SK-N-SH (cell line): Measurements from ENCODE around the gene NKX2-3. TPM values are rescaled to one million over a fixed set of nuclear protein-coding genes. Genes with fewer than 3 reads are reported as not detected.

Experiments used
- CTCF ChIA-PET: fragments of 300-600, 350-600 bp; formaldehyde crosslinking; extraction: SDS; loops from one replicate; lab custom pipeline; 2021; lab: Yijun Ruan, JAX
- POLR2A ChIA-PET: fragments of 350-600 bp; sonication (Branson Sonifier 250); formaldehyde crosslinking; extraction: SDS; loops from one replicate; lab custom pipeline; 2020; ENCODE audit warnings: antibody characterized with exemption, inconsistent platforms; lab: Yijun Ruan, JAX
- DNase-seq: peaks from one replicate; pipeline ENCODE4 v3.0.0; 2012
- H2AFZ ChIP-seq: fragments of 200-600 bp; sonication (generic); 2 replicates; pipeline ENCODE4 v1.8.1; 2016; ENCODE audit warnings: antibody characterized with exemption, mild to moderate bottlenecking, low read depth
- H3F3A ChIP-seq: fragments of 200-600 bp; sonication (generic); replicated peaks from 2 replicates; pipeline ENCODE3; 2016; ENCODE audit warnings: antibody characterized with exemption, mild to moderate bottlenecking; ENCODE audit not compliant: insufficient read depth
- H3K27ac ChIP-seq, 2 experiments: fragments of 200-500 bp in 1 of 2; fragments of 200-600 bp in 1 of 2; sonication (Bioruptor generic) in 1 of 2; sonication (generic), shearing (Covaris generic) in 1 of 2; 2 replicates each; pipeline versions ENCODE4 v1.5.1 to v1.6.1; 2014 to 2016; ENCODE audit warnings: low read depth in 2 of 2, inconsistent platforms in 1 of 2, low read length in 1 of 2, mild to moderate bottlenecking in 1 of 2, mixed read lengths in 1 of 2
- H3K27me3 ChIP-seq: fragments of 200-600 bp; sonication (generic), shearing (Covaris generic); 2 replicates; pipeline ENCODE4 v1.6.1; 2016; ENCODE audit warnings: mixed run types; ENCODE audit not compliant: insufficient read depth
- H3K36me3 ChIP-seq, 2 experiments: fragments of 200-500 bp in 1 of 2; fragments of 200-600 bp in 1 of 2; sonication (Bioruptor generic) in 1 of 2; sonication (generic) in 1 of 2; replicated peaks in 1 of 2; 2 replicates each; pipeline versions ENCODE3 to v1.5.1; 2014 to 2016; ENCODE audit warnings: low read length in 1 of 2, mild to moderate bottlenecking in 1 of 2; ENCODE audit not compliant: insufficient read depth in 2 of 2, control insufficient read depth in 1 of 2
- H3K4me1 ChIP-seq, 2 experiments: fragments of 200-500 bp in 1 of 2; fragments of 200-600 bp in 1 of 2; sonication (Bioruptor generic) in 1 of 2; sonication (generic), shearing (Covaris generic) in 1 of 2; 2 replicates each; pipeline versions ENCODE4 v1.5.1 to v1.6.1; 2014 to 2016; ENCODE audit warnings: low read depth in 1 of 2, low read length in 1 of 2, mixed run types in 1 of 2; ENCODE audit not compliant: insufficient read depth in 2 of 2, control insufficient read depth in 1 of 2
- H3K4me2 ChIP-seq: fragments of 200-600 bp; sonication (generic), shearing (Covaris generic); 2 replicates; pipeline ENCODE4 v1.6.1; 2017; ENCODE audit warnings: mixed run types
- H3K4me3 ChIP-seq, 2 experiments: fragments of 200-500 bp in 1 of 2; fragments of 200-600 bp in 1 of 2; sonication (Bioruptor generic) in 1 of 2; sonication (generic), shearing (Covaris generic) in 1 of 2; 2 replicates each; pipeline versions ENCODE4 v1.5.1 to v1.8.1; 2014 to 2016; ENCODE audit warnings: low read depth in 2 of 2, inconsistent platforms in 1 of 2, low read length in 1 of 2, mild to moderate bottlenecking in 1 of 2, mixed read lengths in 1 of 2, moderate library complexity in 1 of 2
- H3K79me2 ChIP-seq: fragments of 200-600 bp; sonication (generic); 2 replicates; pipeline ENCODE4 v1.8.1; 2017; ENCODE audit warnings: mild to moderate bottlenecking; ENCODE audit not compliant: insufficient read depth
- H3K9ac ChIP-seq: fragments of 200-600 bp; sonication (generic); 2 replicates; pipeline ENCODE4 v1.6.1; 2017; ENCODE audit warnings: mixed run types
- H3K9me2 ChIP-seq: fragments of 200-600 bp; sonication (generic); 2 replicates; pipeline ENCODE4 v1.6.1; 2017; ENCODE audit warnings: mixed run types
- H3K9me3 ChIP-seq: fragments of 200-600 bp; sonication (generic); 2 replicates; pipeline ENCODE4 v1.6.1; 2017; ENCODE audit warnings: mixed run types, mild to moderate bottlenecking, moderate library complexity
- H4K20me1 ChIP-seq: fragments of 200-600 bp; sonication (generic); 2 replicates; pipeline ENCODE4 v1.6.1; 2017; ENCODE audit warnings: mild to moderate bottlenecking, mixed run types; ENCODE audit not compliant: insufficient read depth
- CHD2 ChIP-seq: fragments of 150-350 bp; IDR thresholded peaks from 2 replicates; pipeline ENCODE4 v1.6.1; 2018; ENCODE audit warnings: low read length; ENCODE audit not compliant: partially characterized antibody
- EZH2phosphoT487 ChIP-seq: fragments of 200-600 bp; sonication (generic); IDR thresholded peaks from 2 replicates; pipeline ENCODE4 v1.6.1; 2017; ENCODE audit warnings: low read depth, mixed run types, mild to moderate bottlenecking, antibody characterized with exemption, moderate library complexity, borderline replicate concordance
- FOSL2 ChIP-seq: IDR thresholded peaks from 2 replicates; pipeline ENCODE4 v1.4.0; 2012; ENCODE audit warnings: low read depth, mild to moderate bottlenecking, moderate library complexity, borderline replicate concordance
- FOXJ3 ChIP-seq: sonication (generic); formaldehyde crosslinking; IDR thresholded peaks from 2 replicates; pipeline ENCODE4 v1.5.1; 2020; ENCODE audit warnings: mild to moderate bottlenecking, missing genetic modification reagents
- GABPA ChIP-seq: IDR thresholded peaks from 2 replicates; pipeline ENCODE4 v1.4.0; 2012; ENCODE audit warnings: low read depth, mild to moderate bottlenecking
- GATA2 ChIP-seq: sonication (generic); formaldehyde crosslinking; IDR thresholded peaks from 2 replicates; pipeline ENCODE4 v1.5.0; 2020; ENCODE audit warnings: mild to moderate bottlenecking, missing genetic modification reagents
- IRF3 ChIP-seq: fragments of 150-350 bp; IDR thresholded peaks from 2 replicates; pipeline ENCODE4 v1.6.1; 2016; ENCODE audit warnings: mild to moderate bottlenecking, low read depth, low read length
- MEF2A ChIP-seq: IDR thresholded peaks from 2 replicates; pipeline ENCODE4 v1.4.0; 2012; ENCODE audit warnings: low read depth, borderline replicate concordance
- POLR2AphosphoS5 ChIP-seq: IDR thresholded peaks from 2 replicates; pipeline ENCODE4 v1.6.1; 2012; ENCODE audit warnings: low read depth, low read length
- RCOR1 ChIP-seq: fragments of 150-350 bp; IDR thresholded peaks from 2 replicates; pipeline ENCODE4 v1.6.1; 2017; ENCODE audit warnings: antibody characterized with exemption, low read length
- REST ChIP-seq: IDR thresholded peaks from 2 replicates; pipeline ENCODE4 v1.6.1; 2012; ENCODE audit warnings: mild to moderate bottlenecking, low read depth, low read length, moderate library complexity
- USF1 ChIP-seq: IDR thresholded peaks from 2 replicates; pipeline ENCODE4 v1.4.0; 2012; ENCODE audit warnings: low read depth, borderline replicate concordance
- YY1 ChIP-seq: IDR thresholded peaks from 2 replicates; pipeline ENCODE4 v1.4.0; 2012; ENCODE audit warnings: low read depth, mild to moderate bottlenecking
- WGBS: methylation state at CpG from one replicate; pipeline ENCODE4 v1.1.6; 2017; ENCODE audit warnings: low lambda C conversion rate; 5-methylcytosine and 5-hydroxymethylcytosine counted together
- polyA plus RNA-seq, 3 experiments: library from polyadenylated mRNA; depleted of rRNA; stranded (reverse); fragments of >200 nt; gene quantifications; 2 replicates each; pipeline ENCODE4 v1.2.3, GENCODE V29; 2012
- TF ChIP-seq, protein P1 (sequence below): IDR thresholded peaks from 2 replicates; pipeline ENCODE4; 2012
- TF ChIP-seq, protein P2 (sequence below): fragments of 150-350 bp; IDR thresholded peaks from 2 replicates; pipeline ENCODE4 v1.6.1; 2017; ENCODE audit warnings: antibody characterized with exemption, low read length, low read depth, borderline replicate concordance

Gene NKX2-3
- polyA plus RNA-seq, 1 of the 3 experiments (the other 2 are of a cell fraction), result not detected

DNA sequence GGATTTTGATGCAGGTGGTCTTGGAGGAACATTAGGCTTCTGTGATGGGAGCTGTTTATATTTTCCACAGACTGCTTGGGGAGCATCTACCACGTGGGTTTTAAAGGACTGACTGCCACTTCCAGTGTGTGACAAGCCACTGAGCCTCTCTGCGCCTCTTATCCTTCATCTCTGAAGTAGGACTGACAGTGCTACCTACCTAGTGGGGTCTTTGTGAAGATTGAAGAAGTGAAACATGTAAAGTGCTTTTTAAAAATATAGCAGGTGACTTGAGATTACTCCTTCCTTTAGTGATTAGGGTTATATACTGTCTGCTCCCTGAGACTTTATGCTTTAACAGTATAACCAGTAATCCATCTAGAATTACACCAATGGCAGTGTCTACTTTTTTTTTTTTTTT, 29.9 kb downstream of the NKX2-3 start:
- no peaks in the 10 kb centered on the region for H3K4me1 ChIP-seq
- CTCF ChIA-PET, result interaction anchor here (0.8 kb wide), 1 partner anchor 49 kb away, joined by 3 read pairs; no protein-coding TSS in a partner anchor

GRCh38 chr10:99564361-99564760, 31.6 kb downstream of the NKX2-3 start:
- Histone ChIP-seq H4K20me1 (no peaks in the 10 kb centered on the region), H3K4me1 (no peaks in the 10 kb centered on the region), H3K27me3 (peaks cover 45% of the 10 kb centered on the region), H3K4me3 (no peak overlapping the region), H3K9me2 (no peaks in the 10 kb centered on the region), H3F3A (no peaks in the 10 kb centered on the region), H3K9me3 (no peaks in the 10 kb centered on the region), H3K36me3 (no peaks in the 10 kb centered on the region), H3K9ac (no peak overlapping the region), H3K79me2 (no peaks in the 10 kb centered on the region), H3K27ac (no peak overlapping the region), H2AFZ (no peak overlapping the region), H3K4me2 (no peak overlapping the region)
- POLR2A ChIA-PET, result no interaction called here
- DNase-seq, result no peak
- CTCF ChIA-PET, result interaction anchor here (1.4 kb wide), 1 partner anchor 48 kb away, joined by 4 read pairs; no protein-coding TSS in a partner anchor
- TF ChIP-seq CHD2 (no peak), YY1 (no peak), RCOR1 (no peak), EZH2phosphoT487 (no peak), FOXJ3 (CRISPR knock-in tag) (no peak), REST (no peak), FOSL2 (no peak), USF1 (no peak), GABPA (no peak), MEF2A (no peak), POLR2AphosphoS5 (no peak), IRF3 (no peak), GATA2 (CRISPR knock-in tag) (no peak)
- TF ChIP-seq, protein P1, sequence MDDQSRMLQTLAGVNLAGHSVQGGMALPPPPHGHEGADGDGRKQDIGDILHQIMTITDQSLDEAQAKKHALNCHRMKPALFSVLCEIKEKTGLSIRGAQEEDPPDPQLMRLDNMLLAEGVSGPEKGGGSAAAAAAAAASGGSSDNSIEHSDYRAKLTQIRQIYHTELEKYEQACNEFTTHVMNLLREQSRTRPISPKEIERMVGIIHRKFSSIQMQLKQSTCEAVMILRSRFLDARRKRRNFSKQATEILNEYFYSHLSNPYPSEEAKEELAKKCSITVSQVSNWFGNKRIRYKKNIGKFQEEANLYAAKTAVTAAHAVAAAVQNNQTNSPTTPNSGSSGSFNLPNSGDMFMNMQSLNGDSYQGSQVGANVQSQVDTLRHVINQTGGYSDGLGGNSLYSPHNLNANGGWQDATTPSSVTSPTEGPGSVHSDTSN, result no peak
- 5% methylated on average over 3 of the region's 3 CpGs for WGBS

More for the DNA sequence above, 29.9 kb downstream of the NKX2-3 start:
- H3K9ac ChIP-seq, result no peak overlapping the region
- no peaks in the 10 kb centered on the region for H3F3A ChIP-seq
- no peak overlapping the region for H3K27ac ChIP-seq
- no peaks in the 10 kb centered on the region for H3K36me3 ChIP-seq
- no peaks in the 10 kb centered on the region for H3K9me2 ChIP-seq
- H3K27me3 ChIP-seq, result peaks cover 54% of the 10 kb centered on the region; the same call in 1 of the 2 replicates
- POLR2A ChIA-PET, result no interaction called here
- TF ChIP-seq, protein P2, sequence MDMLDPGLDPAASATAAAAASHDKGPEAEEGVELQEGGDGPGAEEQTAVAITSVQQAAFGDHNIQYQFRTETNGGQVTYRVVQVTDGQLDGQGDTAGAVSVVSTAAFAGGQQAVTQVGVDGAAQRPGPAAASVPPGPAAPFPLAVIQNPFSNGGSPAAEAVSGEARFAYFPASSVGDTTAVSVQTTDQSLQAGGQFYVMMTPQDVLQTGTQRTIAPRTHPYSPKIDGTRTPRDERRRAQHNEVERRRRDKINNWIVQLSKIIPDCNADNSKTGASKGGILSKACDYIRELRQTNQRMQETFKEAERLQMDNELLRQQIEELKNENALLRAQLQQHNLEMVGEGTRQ, result no peak
- TF ChIP-seq, all 33 proteins: peak for 0
- no peak overlapping the region for H2AFZ ChIP-seq
- WGBS, result 17% methylated on average over 2 of the region's 2 CpGs
- no peak for DNase-seq
- H3K4me3 ChIP-seq, result no peak overlapping the region
- H4K20me1 ChIP-seq, result no peaks in the 10 kb centered on the region
- no peak overlapping the region for H3K4me2 ChIP-seq
- no peaks in the 10 kb centered on the region for H3K9me3 ChIP-seq
- H3K79me2 ChIP-seq, result no peaks in the 10 kb centered on the region
